Keratinocyte (primary cell): ENCODE measurements around the gene VDAC2.

Experiments
- EZH2 ChIP-seq: IDR thresholded peaks from one replicate; pipeline ENCODE4 v1.6.1; 2012; ENCODE audit warnings: inconsistent platforms, mild to moderate bottlenecking, low read length, moderate library complexity
- TF ChIP-seq, protein P1 (sequence below), 3 experiments: IDR thresholded peaks in 1 of 3; conservative IDR thresholded peaks in 1 of 3; optimal IDR thresholded peaks in 1 of 3; 2 replicates in 2 of 3; 3 replicates in 1 of 3; pipeline versions ENCODE3 to v1.5.1; 2011; ENCODE audit warnings: low read length in 3 of 3, mild to moderate bottlenecking in 3 of 3, moderate library complexity in 2 of 3, control low read depth in 1 of 3, inconsistent platforms in 1 of 3; ENCODE audit not compliant: insufficient read depth in 2 of 3; ENCODE audit errors: extremely low read depth in 1 of 3

DNA sequence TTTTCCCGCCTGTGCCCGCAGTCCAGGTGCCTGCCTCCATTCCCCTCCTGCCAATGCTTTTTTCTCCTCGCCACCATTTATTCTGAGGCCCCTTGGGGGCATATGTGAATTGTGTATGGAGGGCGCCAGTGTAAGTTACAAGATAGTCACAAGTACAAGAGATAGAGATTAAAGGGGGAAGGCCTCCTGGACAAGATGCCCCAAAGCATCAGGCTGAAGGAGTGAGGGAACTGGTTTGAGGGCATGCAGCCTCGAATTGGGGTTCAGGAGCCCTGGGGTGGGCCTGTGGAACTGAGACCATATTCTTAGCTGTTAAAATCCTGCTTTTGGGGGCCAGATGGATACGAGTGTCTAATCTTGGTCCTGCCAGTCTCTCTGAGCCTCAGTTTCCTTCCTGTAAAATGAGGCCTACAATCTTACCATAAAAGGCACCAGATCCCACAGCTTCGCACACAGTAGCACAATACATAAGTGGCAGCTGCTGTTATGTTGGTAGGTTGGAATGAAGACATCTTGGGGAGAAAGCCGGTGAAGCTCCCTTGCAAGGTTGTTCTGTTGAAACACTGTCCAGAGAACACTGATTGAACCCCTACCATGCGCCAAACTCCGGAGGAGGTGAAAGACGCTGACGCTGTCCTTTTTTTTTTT, 25.7 kb downstream of the VDAC2 start:
- TF ChIP-seq, protein P1, sequence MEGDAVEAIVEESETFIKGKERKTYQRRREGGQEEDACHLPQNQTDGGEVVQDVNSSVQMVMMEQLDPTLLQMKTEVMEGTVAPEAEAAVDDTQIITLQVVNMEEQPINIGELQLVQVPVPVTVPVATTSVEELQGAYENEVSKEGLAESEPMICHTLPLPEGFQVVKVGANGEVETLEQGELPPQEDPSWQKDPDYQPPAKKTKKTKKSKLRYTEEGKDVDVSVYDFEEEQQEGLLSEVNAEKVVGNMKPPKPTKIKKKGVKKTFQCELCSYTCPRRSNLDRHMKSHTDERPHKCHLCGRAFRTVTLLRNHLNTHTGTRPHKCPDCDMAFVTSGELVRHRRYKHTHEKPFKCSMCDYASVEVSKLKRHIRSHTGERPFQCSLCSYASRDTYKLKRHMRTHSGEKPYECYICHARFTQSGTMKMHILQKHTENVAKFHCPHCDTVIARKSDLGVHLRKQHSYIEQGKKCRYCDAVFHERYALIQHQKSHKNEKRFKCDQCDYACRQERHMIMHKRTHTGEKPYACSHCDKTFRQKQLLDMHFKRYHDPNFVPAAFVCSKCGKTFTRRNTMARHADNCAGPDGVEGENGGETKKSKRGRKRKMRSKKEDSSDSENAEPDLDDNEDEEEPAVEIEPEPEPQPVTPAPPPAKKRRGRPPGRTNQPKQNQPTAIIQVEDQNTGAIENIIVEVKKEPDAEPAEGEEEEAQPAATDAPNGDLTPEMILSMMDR (optimal IDR thresholded peaks at IDR 0.05 in 1 of 3, IDR thresholded peaks at IDR 0.05 in 1 of 3, conservative IDR thresholded peaks at IDR 0.05 in 1 of 3; ENCODE audit: extremely low read depth in 1 of 3, insufficient read depth in 2 of 3, low read length in 3 of 3), result no peak
- TF ChIP-seq EZH2, result no peak
